Lung microvascular endothelial cell (primary cell): ENCODE measurements around the gene RAB7A. TPM values are rescaled to one million over a fixed set of nuclear protein-coding genes. Genes with fewer than 3 reads are reported as not detected.
"Not testable (repeated sequence)": the region's sequence is repeated elsewhere in the genome, so short reads cannot be mapped to it uniquely, and the experiment has no call there.

Experiments
- DNase-seq, 2 donors: peaks; one replicate each; pipeline versions ENCODE4 v3.0.0 to v3.0.0-alpha.2; 2010; ENCODE audit warnings: low read depth in 2 of 2
- total RNA-seq: library from RNA; depleted of rRNA; stranded (reverse); fragments of >200 nt; gene quantifications from 2 replicates; pipeline ENCODE4 v1.2.1, GENCODE V29; 2014

Gene RAB7A
- total RNA-seq, 1 donor from 2014 or later: 33.5 TPM

DNA sequence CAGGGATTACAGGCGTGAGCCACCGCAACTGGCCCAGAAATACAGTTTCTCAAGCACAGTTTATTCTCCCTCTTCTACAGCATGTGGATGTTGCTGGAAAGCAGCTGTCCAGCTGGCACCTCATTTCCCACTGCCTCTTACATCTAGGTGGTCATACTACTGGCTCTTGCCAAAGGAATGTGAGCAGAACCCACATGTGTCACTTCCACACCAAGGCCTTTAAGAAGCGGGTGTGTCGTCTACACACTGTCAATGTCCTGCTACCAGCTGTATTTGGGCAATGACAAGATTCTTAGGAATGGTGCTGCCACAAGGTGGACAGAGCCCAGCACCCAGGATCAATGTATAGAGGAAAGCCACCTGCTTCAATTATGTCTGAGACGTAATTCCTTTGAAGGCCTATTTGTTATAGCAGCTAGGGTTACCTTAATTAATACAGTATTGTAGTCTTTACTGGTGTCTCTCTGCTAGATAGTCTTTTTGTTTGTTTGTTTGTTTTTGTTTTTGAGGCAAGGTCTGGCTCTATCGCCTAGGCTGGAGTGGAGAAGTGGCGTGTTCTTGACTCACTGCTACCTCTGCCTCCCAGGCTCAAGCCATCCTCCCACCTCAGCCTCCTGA, 15.1 kb upstream of the RAB7A start:
- DNase-seq: no peak

DNA sequence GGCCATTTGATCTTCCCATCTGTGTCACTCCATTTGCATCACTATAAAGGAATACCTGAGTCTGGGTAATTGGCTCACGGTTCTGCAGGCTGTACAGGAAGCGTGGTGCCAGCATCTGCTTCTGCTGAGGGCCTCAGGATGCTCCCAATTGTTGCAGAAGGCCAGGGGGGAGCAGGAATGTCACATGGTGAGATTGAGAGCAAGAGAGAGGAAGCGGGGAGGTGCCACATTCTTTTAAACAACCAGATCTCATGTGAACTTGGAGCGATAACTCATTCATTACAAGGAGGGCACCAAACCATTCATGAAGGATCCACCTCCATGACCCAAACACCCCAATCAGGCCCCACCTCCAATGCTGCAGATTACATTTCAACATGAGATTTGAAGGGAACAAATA, 13.1 kb upstream of the RAB7A start:
- no peak for DNase-seq

DNA sequence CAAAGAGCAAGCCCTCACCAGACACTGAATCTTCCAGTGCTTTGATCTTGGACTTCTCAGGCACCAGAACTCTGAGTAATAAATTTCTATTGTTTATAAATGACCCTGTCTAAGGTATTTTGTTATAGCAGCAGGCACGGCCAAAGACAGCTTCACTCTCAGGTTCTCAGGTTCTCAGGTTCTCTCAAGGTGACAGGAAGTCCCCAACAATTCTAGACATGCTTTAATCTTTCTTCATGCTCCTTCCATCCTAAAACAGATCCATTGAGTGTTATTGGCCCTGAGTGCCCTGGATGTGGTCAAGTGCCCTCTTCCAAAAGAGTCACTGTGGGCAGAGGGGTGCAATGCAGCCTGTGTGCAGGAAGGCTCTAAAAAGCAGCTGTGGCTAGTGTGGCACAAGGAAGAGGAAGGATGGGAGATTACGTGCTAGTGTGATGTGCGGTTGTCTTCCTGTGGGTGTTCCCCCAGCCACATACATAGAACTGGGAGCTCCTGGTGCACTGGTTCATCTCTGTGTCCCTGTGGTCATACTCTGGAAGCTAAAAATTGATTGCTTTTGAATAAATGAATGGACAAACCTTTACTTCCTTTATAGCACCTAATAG, 11.0 kb upstream of the RAB7A start:
- no peak for DNase-seq

DNA sequence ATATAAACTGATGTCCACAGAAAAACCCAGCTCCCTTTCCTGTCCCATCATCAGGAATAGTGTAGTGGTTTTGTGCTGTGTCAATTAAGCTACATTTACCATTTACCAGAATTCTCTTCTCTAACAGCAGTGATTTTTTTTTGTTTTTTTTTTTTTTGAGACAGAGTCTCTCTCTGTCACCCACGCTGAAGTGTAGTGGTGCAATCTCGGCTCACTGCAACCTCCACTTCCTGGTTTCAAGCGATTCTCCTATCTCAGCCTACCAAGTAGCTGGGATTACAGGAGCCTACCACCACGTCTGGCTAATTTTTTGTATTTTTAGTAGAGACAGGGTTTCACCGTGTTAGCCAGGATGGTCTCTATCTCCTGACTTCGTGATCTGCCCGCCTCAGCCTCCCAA, 7.1 kb upstream of the RAB7A start:
- not testable (repeated sequence) for DNase-seq

DNA sequence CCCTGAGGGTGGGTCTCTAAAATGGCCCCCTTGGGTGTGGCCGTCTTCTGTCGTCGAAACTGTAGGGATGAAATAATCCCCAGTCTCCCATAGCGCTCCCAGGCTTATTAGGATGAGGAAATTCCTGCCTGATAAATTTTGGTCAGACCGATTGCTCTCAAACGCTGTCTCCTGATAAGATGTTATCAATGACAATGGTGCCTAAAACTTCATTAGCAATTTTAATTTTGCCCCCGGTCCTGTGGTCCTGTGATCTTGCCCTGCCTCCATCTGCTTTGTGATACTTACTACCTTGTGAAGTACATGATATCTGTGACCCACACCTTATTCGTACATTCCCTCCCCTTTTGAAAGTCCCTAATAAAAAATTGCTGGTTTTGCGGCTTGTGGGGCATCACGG, 5.1 kb upstream of the RAB7A start:
- no peak for DNase-seq

DNA sequence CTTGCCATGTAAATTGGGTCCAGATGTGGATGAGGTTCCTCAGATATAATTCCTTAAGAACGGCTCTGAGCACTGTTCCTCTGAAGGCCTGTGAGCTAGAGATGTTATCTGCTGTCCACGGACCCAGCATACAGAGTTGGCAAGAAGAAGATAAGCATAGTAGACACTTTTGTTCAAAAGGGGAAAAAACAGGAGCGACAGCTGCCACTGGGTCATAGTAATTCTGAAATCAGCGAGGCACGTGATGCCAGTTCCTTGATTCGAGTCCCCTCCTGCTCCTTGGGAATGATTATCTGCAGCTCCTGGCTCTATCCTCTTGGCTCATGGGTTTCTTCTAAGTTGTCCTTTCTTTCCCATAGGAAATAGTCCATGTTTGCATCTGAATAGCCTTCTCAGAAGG, 2.5 kb upstream of the RAB7A start:
- DNase-seq: no peak

DNA sequence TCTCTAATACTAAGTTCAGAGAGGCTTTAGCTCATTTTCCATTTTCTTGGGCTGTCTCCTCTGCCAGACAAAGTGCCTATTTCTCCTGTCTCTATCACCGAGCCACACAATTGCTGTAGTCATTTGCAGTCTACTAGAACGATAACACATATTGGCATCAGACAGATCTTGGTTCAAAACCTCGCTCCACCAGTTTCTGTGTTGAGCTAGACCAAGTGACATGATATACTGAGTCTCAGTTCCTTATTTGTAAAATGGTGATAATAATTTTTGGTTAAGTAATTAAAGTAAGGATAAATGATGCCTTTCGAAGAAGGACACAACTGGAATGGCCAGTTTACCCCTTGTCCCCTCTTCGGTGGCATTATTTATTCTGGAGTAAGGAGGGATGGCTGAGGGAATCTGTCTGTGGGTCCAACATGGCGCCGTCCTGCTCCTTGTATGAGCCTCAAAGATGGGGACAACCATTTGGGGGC, 398 bp upstream of the RAB7A start:
- no peak for DNase-seq

DNA sequence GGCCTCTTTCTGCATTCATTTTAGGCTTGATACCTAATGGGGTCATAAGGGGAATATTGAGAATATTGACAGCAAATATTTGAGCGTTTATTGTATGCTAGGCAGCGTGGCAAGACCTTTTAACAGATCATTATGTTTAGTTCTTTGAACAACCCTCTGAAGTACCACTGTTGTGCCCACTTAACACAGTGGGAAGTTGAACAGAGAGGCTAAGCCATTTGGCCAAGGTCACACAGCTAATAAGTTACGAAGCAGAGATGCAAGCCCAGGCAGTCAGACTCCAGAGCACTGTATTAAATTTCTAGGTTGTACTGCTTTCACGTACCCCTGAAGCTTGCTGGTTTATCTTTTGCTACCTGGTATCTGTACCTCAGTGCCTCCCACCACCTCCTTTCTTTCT, 1.1 kb downstream of the RAB7A start:
- no peak for DNase-seq

DNA sequence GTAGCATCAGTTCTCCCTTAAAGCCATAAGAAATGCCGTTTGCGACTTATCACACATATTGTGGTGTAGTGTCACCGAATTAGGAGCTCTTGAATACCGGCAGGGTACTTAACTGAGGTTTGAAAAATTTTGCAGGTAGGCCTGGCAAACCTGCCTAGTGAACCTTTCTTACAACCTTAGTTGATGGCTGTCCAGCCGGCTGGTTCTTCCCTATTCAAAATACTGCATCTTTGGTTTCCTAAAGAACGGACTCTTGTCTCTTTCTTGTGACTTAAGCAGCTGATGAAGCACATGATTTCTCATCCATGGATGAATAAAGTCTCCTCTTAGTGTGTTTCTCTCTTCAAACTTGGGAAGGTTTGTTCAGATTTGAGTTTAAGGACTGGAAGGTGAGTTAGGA, 1.5 kb downstream of the RAB7A start:
- DNase-seq: no peak

DNA sequence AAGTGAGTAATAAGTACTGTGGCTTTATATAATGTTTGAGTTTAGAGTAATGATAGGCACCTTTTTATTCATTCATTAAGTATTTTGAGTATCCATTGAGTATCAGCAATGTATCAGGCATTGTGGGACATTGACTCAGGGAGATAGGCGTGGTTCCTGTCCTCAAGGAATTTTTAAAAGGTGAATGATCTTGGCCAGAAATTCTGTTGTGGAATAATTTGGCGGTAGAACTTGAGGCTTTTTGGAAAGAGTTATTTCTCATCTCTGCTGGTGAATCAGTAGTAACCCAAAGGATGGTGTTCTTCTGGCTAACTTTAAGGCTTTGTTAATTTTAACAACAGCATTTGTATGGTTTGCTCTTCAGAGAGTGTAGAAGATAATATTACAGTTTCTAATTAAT, 2.0 kb downstream of the RAB7A start:
- DNase-seq: no peak

DNA sequence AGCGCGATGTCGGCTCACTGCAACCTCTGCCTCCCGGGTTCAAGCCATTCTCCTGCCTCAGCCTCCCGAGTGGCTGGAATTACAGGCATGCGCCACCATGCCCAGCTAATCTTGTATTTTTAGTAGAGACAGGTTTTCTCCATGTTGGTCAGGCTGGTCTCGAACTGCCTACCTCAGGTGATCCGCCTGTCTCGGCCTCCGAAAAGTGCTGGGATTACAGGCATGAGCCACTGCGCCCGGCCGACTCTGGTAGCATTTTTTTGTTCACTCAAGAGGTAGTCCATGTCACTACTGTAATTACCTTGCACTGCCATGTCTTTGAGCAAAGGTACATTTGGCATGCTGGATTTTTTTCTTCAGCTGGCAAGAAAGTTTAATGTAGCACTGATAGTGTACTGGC, 2.5 kb downstream of the RAB7A start:
- not testable (repeated sequence) for DNase-seq

DNA sequence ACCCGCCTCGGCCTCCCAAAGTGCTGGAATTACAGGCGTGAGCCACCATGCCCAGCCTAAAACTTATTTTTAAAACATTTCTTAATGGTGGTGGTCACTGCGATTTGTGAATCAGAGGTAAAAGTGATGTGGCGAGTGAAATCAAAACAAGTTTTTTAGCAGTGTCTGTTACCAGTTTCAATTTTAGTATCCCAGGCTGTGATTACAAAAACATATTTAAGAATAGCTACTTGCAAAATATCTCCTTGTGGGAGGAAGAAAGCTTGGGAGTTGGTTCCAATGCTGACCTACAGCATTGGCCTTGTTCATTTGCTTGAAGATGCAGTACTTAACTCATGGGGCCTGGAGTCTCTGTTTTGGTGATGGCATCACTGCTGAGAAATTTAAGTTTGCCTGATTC, 4.5 kb downstream of the RAB7A start:
- DNase-seq: no peak

DNA sequence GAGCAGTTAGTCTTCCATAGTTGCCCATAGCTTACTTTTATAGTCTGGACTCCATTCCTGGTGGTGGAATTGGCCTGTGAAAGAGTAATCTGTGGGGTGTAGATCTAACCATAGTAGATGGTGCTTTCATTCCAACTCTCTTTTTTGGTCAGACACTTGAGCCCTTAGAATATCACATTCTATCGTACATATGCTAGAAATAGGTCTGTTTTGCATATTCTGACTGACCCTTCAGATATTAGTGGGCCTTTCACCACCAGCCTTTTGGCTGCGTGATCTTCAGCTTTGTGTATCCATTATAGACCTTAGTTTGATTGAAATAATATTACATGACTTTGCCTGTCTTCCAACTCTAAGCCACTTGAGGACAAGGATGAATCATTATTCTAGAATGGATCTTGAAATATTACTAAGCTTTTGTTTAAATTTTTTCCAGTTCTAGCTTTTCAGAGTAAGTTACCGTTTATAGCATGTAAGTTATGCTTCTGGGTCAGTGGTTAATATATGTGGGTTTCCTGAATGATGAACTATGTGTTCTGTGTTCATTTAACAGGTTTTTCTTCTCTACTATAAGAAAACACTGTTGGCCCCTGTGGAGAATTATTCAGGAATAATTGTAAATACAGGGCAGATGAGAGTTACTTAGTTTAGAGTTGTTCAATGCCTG, 8.7 kb downstream of the RAB7A start:
- no peak for DNase-seq

DNA sequence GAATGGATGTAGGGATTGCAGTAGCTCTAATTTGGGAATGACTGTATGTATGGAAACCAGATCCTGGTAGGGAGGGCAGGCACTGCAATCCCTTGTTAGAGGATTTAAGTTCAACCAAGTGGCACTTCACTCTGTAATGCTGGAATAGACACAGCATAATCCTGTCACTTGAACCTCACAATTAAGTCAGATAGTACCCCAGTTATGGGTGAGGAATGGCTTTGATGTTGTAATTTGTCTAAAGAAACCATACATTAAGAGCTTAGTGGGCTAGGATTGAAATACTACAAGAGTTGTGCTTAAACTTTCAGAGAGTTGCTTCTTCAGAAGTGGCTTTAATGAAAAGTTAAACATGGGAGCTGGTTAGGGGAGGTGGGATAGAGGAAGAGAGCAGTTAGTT, 9.3 kb downstream of the RAB7A start:
- DNase-seq: no peak

DNA sequence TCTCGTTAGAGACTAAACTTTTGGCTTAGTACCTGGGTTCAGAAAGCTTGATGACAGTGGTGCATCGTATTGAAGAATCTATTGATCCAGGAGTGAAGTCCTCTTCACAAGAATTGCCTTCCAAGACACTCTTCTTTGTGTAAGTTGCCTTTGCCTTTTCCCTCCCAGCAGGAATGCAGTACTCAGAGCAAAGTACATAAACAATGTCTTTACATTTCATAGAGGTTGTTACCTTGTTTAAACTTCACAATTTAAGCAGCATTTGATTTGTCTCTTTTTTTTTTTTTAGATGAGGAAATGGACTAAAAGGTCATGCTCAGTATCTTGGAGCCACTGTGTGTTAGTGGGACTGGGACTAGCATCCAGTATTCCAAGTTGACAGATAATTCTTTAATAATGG, 9.9 kb downstream of the RAB7A start:
- DNase-seq: no peak

DNA sequence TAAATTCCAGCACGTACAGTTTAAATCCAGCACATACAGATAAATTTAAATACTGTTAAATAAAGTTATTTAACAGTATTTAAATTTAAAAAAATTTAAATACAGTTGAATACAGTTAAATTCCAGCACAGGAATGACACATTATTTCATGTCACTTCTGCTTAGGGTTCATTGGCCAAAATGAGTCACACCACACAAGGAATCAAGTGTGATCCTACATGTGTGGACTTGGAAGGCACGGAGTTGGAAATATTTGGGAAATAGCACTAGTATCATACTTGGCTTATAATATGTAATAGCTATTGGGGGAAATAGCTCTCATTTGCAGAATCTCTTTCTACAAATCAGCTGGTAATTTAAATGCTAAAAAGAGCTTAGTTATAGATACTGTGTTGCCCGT, 10.6 kb downstream of the RAB7A start:
- DNase-seq: no peak

DNA sequence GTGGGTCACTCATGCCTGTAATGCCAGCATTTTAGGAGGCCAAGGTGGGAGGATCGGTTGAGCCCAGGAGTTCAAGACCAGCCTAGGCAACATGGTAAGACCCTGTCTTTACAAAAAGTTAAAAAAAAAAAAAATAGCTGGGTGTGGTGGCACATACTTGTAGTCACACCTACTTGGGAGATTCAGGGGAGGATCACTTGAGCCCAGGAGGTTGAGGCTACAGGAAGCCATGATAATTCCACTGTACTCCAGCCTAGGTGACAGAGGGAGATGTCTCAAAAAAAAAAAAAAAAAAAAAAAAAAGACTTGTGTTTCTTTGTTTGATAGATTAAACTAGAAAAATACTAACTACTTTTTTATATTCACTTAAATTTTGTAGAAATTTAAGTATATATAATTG, 14.6 kb downstream of the RAB7A start:
- DNase-seq: no peak

DNA sequence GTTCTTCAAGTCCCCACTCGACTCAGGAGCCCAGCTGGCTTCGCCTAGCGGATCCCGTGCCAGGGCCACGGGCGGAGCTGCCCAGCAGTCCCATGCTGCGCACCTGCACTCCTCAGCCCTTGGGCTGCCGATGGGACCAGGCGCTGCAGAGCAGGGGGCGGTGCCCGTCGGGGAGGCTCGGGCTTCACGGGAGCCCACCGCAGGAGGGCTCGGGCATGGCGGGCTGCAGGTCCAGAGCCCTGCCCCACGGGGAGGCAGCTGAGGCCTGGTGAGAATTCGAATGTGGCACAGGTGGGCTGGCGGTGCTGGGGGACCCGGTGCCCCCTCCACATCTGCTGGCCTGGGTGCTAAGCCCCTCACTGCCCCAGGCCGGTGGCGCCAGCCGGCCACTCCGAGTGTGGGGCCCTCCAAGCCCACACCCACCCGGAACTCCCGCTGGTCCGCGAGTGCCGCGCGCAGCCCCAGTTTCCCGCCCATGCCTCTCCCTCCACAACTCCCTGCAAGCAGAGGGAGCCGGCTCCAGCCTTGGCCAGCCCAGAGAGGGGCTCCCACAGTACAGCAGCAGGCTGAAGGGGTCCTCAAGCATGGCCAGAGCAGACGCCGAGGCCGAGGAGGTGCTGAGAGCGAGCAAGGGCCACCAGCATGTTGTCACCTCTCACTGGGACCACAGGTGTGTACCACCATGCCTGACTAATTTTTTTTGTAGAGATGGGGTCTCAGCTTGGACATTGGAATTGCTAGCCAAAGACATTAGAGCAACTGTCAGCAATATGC, 17.0 kb downstream of the RAB7A start:
- no peak for DNase-seq

DNA sequence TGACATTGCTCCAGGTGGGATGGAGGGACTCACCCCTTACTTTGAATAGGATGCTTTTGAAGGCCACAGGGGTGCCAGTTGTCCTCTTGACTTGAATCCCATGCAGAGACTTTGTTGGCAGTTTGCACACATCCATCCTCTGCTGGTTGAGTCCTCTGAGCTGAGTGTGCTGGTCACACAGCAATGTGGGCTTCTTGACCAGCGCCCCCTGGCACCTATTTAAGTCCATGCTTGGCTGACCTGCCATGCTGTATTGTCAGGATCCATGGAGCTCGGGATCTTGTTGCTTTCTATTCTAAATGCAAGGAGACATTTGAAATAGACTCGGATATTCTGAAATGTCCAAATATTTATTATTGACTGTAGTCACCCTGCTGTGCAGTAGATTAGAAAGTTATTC, 19.8 kb downstream of the RAB7A start:
- no peak for DNase-seq

DNA sequence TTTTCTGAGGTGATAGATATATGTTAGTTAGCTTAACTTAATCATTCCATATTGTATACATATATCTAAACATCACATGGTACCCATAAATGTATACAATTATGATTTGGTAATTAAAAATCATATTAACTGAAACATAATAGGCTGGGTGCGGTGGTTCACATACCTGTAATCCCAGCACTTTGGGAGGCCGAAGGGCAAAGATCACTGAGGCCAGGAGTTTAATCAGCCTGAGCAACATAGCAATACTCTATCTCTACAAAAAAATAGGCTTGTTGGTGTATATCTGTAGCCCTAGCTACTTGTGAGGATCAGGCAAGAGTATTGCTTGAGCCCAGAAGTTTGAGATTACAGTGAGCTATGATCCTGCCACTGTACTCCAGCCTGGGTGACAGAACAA, 20.9 kb downstream of the RAB7A start:
- no peak for DNase-seq

DNA sequence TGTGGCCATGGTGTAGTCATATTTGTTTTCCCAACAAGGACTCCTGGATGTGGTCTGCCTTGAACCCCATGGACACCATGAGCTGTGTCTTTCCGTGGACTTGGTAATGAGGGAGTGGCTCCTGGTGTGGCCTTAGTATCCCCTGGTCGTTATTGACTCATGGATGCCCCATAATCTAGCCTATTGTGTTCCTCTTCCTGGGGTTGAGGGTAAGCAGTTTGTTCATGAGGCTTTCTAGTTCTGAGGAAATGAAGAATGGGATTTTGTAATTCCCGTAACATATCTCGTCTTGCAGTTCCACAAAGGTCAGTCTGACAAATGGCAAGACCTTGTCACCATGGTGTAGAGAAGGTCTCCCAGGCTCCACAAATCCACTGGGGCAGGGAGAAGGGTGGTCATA, 22.6 kb downstream of the RAB7A start:
- DNase-seq: no peak

DNA sequence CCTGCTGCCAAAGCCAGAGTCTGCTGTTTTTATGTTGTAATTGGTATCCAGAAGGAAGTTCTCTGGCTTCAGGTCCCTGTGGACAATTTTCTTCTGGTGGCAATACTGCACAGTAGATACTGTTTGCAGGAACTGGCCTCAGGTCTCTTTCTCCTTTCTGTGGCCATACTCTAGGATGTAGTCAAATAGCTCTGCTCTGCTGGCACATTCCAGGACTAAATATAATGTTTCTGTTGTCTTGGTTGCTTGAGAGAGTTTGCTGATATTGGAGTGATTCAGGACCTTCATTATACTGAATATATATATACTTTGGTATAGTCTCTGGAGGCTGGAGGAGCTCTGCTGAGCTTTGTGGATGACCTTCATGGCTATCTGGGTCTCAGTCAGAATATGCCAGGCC, 23.1 kb downstream of the RAB7A start:
- DNase-seq: no peak
